Testis (tissue), 2 donors: ENCODE results near the gene PIGX.

ENCODE experiments used
- POLR2A ChIP-seq: fragments of 450-650 bp; IDR thresholded peaks from one replicate; pipeline ENCODE4 v1.6.1; 2017; ENCODE audit warnings: antibody characterized with exemption, mild to moderate bottlenecking, moderate library complexity
- TF ChIP-seq, protein P1 (sequence below), 3 experiments: fragments of 450-650 bp in 2 of 3; fragments of 200-600 bp in 1 of 3; sonication (generic) in 1 of 3; IDR thresholded peaks; one replicate each; pipeline ENCODE4 v1.5.1; 2016 to 2019; ENCODE audit warnings: antibody characterized with exemption in 3 of 3, mild to moderate bottlenecking in 2 of 3, moderate library complexity in 1 of 3

DNA sequence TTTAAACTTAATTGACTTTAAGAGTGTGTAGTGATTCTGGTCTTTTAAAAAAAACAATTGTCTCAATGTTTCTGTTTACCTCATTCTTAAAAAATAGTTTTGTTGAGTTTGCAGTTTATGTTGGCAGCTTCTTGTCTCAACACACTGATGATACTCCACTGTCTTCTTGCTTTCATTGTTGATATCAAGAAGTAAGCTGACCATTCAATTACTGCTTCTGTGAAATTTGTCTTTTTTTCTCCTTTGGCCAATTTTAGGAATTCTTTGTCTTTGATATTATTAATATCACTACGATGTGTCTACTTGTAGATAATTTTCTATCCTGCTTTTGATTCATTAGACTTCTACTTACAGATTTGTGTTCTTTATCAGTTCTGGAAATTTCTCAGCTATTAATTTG lies 58.9 kb downstream of the PIGX start:
- no peak for TF ChIP-seq POLR2A
- TF ChIP-seq, protein P1, sequence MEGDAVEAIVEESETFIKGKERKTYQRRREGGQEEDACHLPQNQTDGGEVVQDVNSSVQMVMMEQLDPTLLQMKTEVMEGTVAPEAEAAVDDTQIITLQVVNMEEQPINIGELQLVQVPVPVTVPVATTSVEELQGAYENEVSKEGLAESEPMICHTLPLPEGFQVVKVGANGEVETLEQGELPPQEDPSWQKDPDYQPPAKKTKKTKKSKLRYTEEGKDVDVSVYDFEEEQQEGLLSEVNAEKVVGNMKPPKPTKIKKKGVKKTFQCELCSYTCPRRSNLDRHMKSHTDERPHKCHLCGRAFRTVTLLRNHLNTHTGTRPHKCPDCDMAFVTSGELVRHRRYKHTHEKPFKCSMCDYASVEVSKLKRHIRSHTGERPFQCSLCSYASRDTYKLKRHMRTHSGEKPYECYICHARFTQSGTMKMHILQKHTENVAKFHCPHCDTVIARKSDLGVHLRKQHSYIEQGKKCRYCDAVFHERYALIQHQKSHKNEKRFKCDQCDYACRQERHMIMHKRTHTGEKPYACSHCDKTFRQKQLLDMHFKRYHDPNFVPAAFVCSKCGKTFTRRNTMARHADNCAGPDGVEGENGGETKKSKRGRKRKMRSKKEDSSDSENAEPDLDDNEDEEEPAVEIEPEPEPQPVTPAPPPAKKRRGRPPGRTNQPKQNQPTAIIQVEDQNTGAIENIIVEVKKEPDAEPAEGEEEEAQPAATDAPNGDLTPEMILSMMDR (IDR thresholded peaks at IDR 0.05), result no peak
